Skeletal muscle tissue (tissue), 4 donors: ENCODE measurements around the gene LBP. TPM values are rescaled to one million over a fixed set of nuclear protein-coding genes. Genes with fewer than 3 reads are reported as not detected.

Experiments used
- H3K27ac ChIP-seq: one replicate; pipeline ENCODE4 v1.7.0; 2013; ENCODE audit warnings: mild to moderate bottlenecking, low read depth, low read length, inconsistent platforms
- H3K27me3 ChIP-seq, 3 donors: one replicate each; pipeline ENCODE4 v1.7.0; 2013; ENCODE audit warnings: low read length in 3 of 3; ENCODE audit not compliant: control insufficient read depth in 3 of 3, insufficient read depth in 3 of 3
- H3K36me3 ChIP-seq, 3 donors: one replicate each; pipeline ENCODE4 v1.7.0; 2013; ENCODE audit warnings: low read length in 3 of 3; ENCODE audit not compliant: control insufficient read depth in 3 of 3, insufficient read depth in 3 of 3
- H3K4me1 ChIP-seq, 3 donors: one replicate each; pipeline ENCODE4 v1.7.0; 2013; ENCODE audit warnings: low read length in 3 of 3, mild to moderate bottlenecking in 3 of 3; ENCODE audit not compliant: control insufficient read depth in 3 of 3, insufficient read depth in 3 of 3
- H3K4me3 ChIP-seq, 3 donors: one replicate each; pipeline ENCODE4 v1.7.0; 2013; ENCODE audit warnings: low read length in 3 of 3
- H3K9ac ChIP-seq, 3 donors: one replicate each; pipeline ENCODE4 v1.7.0; 2013; ENCODE audit warnings: low read length in 3 of 3, mild to moderate bottlenecking in 3 of 3, moderate library complexity in 2 of 3, low read depth in 1 of 3
- H3K9me3 ChIP-seq, 3 donors: one replicate each; pipeline ENCODE4 v1.7.0; 2013; ENCODE audit warnings: low read length in 3 of 3; ENCODE audit not compliant: control insufficient read depth in 3 of 3
- total RNA-seq: library from RNA; depleted of rRNA; stranded (reverse); fragments of >200 nt; gene quantifications from one replicate; pipeline ENCODE4 v1.2.3, GENCODE V29; 2014
- donor health status: Osteomylitis.

The LBP gene
- total RNA-seq, 1 donor from 2014 or later = 0.52 TPM

DNA sequence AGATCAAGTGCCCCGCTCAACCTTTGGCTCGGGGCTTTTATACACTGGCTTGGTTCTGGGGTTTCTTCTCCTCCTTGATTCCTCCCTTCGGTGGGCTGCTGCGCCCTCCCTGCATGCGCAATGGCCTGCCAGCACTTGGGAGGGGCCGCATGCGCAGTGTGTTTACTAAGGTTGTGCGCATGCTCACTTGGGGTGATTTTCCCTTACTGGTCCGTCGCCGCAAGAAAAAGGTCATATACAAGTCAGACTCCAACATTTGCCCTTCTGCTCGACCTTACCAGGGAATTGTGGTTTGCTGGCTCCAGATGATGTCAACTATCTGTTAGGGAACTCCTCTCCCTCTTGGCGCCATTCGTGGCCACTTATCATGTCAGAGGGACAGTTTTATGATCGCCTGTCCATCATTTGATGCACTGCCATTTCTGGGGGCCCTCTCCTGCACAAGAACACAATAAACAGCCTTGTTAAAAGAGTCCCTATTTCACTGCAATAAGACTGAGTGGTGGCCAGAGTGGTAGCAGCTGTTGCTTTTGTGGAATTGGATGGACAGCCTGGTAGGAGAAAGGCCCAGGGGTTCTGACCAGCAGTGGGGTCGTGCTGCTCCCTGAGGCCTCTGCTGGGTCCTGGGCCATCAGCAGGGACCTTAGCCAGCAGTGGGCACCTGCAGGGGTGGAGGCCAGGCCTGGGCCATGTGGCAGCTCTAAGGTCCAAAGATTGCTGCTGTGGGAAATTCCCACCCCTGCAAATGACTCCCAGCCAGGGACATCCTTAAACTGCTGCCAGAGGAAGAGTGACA, 2.8 kb upstream of the LBP start:
- no peaks in the 10 kb centered on the region for H3K9me3 ChIP-seq
- no peaks in the 10 kb centered on the region for H3K27me3 ChIP-seq
- no peaks in the 10 kb centered on the region for H3K36me3 ChIP-seq
- H3K27ac ChIP-seq = peak overlapping the region; percentile 85
- H3K9ac ChIP-seq = no peak overlapping the region
- H3K4me3 ChIP-seq = peak overlapping the region in 1 of 3 donors; percentile 40
- peaks cover 27 to 38% (median 31%) of the 10 kb centered on the region in 3 donors for H3K4me1 ChIP-seq

DNA sequence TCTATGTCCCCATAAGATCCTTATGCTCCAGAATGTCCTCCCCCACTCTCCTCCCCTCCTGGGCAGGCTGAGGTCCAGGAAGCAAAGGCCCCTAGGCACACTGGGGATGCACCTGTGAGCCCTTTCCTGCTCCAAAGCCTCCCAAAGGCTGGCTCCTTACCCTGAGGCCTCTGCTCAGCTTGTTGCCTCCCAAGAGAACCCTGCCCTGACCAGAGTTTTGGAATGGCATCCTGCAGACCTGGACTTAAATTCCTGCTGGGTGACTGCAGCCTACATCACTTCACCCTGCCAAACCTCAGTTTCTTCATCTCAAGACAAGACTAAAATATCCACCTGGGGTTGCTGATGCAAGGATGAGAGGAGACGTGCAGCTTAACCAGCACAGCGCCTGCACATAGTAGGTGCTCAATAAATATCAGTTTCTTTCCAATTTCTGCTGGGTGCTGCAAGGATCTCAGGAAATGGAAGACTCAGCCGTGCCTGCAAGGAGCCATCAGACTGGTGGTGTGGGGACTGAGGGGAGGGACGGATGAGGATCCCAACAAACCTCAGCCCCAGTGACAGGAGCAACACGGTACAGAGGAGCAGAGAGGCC, 2.1 kb upstream of the LBP start:
- Histone ChIP-seq H3K27me3 (no peaks in the 10 kb centered on the region), H3K4me3 (no peak overlapping the region), H3K9me3 (no peaks in the 10 kb centered on the region), H3K27ac (peak overlapping the region; percentile 85), H3K4me1 (peaks cover 27 to 38% (median 34%) of the 10 kb centered on the region in 3 donors), H3K9ac (no peak overlapping the region), H3K36me3 (no peaks in the 10 kb centered on the region)

DNA sequence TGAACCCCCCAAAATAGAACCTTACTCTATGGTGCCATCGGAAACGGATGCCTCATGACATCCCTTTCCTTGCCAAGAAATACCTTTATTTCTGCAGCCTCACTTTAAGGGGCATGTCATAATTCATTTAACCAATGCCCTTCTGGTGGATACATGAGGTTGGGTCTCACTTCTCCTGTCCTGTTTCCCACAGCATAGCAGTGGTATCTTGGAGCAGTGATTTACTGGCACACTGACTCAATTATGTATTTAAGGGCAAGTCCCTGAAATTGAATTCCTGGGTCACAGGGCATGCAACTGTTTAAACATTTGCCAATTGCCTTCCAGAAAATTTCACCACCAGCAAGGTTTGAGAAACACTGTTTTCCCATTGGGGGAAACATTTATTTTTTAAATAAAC, 639 bp upstream of the LBP start:
- H3K9me3 ChIP-seq = no peaks in the 10 kb centered on the region
- peak overlapping the region; percentile 85 for H3K27ac ChIP-seq
- no peaks in the 10 kb centered on the region for H3K36me3 ChIP-seq
- peak overlapping the region in 1 of 3 donors; percentile 79 for H3K9ac ChIP-seq
- no peak overlapping the region for H3K4me3 ChIP-seq
- H3K4me1 ChIP-seq = peaks cover 30 to 41% (median 40%) of the 10 kb centered on the region in 3 donors
- no peaks in the 10 kb centered on the region for H3K27me3 ChIP-seq

DNA sequence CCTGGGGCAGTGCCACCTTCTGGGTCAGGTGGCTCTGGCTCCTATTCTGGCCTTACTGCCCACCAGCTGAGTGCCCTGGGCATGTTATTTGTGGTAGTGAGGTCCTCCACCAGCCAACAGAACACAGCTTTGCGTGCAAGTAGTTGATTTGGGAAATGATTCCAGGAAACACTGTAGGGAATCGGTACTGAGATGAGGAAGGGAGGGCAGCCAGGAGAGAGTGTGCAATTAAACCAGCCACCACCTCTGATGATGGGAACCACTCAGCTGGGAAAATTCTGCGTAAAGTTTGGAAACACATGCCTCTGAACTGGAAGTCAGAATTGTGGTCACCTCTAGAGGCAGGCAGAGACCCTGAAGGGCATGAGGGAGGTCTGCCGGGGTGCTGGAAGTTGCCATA, 459 bp downstream of the LBP start:
- Histone ChIP-seq H3K4me1 (peaks cover 33 to 48% (median 47%) of the 10 kb centered on the region in 3 donors), H3K36me3 (no peaks in the 10 kb centered on the region), H3K27me3 (no peaks in the 10 kb centered on the region), H3K4me3 (peak overlapping the region in 2 of 3 donors; percentile 59 to 70), H3K27ac (peak overlapping the region; percentile 85), H3K9me3 (no peaks in the 10 kb centered on the region), H3K9ac (peak overlapping the region in 1 of 3 donors; percentile 79)

DNA sequence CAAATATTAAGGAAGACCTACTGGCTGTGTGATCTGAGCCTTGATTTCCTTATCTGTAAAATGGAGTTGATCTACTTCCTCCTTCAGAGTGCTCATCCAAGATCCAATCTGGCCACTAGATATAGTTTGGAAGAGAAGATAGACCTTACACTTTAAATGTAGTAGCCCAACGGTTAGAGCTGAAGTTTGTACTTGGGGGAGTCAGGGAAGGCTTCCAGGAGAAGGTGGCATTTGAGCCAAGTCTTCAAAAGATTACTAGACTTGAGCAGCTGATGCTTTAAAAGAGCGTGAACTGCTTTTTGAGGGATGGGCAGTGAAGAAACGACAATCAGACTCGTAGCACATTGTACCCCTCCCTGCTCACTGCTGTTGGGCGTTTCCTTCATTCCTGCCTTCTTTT, 3.6 kb downstream of the LBP start:
- peaks cover 0 to 3% (median 0%) of the 10 kb centered on the region in 3 donors for H3K36me3 ChIP-seq
- H3K9me3 ChIP-seq = no peaks in the 10 kb centered on the region
- H3K27ac ChIP-seq = no peak overlapping the region
- H3K4me3 ChIP-seq = no peak overlapping the region
- H3K9ac ChIP-seq = no peak overlapping the region
- H3K4me1 ChIP-seq = peaks cover 21 to 30% (median 30%) of the 10 kb centered on the region in 3 donors
- H3K27me3 ChIP-seq = no peaks in the 10 kb centered on the region

DNA sequence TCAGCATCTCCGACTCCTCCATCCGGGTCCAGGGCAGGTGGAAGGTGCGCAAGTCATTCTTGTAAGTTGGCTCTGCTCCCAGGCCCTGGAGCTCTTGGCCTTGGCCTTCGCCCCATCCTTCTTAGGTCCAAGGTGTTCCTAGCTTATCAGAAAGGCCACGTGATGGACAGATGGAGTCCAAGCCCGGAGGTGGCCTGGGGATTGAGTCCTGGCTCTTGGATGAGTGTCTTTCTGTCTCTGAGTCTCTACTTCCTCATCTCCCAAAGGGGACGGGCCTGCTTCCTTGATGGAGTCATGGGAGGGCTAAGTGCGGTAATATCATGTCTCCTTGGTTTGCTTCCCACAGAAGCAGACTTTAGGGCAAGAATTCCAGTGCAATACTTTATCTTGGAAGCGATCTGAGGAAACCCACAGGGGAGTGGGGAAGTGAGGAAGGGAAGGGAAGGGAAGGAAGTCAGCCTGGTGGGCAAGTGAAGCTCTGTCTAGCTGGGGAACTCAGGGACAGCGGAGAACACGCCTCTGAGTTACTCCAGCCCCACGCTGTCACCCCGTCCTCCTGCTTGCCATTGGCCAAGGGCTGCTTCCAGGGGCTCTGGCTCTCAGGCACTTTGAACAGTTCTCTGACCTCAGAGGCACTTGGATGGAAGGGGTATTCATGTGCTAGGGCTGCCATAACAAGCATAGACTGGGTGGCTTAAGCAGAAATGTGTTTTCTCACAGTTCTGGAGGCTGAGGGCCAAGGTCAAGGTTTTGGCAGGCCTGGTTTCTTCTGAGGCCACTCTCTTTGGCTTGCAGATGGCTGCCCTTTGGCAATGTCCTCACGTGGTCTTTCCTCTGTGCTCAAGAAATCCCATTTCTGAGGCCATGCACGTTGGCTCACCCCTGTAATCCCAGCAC, 4.8 kb downstream of the LBP start:
- Histone ChIP-seq H3K4me3 (no peak overlapping the region), H3K36me3 (peaks cover 0 to 3% (median 0%) of the 10 kb centered on the region in 3 donors), H3K27ac (peak overlapping the region; percentile 16), H3K9ac (no peak overlapping the region), H3K4me1 (peaks cover 10 to 25% (median 24%) of the 10 kb centered on the region in 3 donors), H3K9me3 (no peaks in the 10 kb centered on the region), H3K27me3 (no peaks in the 10 kb centered on the region)

DNA sequence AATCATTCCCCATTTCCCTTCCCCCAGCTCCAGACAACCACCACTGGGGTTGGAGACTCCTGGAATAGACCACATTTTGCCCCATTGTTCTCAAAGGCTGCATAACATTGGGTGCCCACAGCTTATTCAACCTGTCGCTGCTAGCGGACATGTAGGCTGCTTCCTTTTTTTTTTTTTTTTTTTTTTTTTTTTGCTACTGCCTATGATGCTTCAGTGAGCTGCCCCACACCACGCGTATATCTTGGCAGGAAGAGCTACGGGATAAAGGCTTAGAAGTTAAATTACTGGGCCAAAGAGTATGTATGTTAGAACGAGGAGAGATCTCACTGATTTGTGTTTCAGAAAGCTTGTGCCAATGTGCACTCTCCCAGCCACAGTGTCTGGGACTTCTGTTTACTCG, 7.0 kb downstream of the LBP start:
- Histone ChIP-seq H3K36me3 (peaks cover 0 to 6% (median 0%) of the 10 kb centered on the region in 3 donors), H3K27ac (no peak overlapping the region), H3K4me3 (no peak overlapping the region), H3K4me1 (peaks cover 6 to 17% (median 14%) of the 10 kb centered on the region in 3 donors), H3K9me3 (no peaks in the 10 kb centered on the region), H3K27me3 (no peaks in the 10 kb centered on the region), H3K9ac (no peak overlapping the region)

DNA sequence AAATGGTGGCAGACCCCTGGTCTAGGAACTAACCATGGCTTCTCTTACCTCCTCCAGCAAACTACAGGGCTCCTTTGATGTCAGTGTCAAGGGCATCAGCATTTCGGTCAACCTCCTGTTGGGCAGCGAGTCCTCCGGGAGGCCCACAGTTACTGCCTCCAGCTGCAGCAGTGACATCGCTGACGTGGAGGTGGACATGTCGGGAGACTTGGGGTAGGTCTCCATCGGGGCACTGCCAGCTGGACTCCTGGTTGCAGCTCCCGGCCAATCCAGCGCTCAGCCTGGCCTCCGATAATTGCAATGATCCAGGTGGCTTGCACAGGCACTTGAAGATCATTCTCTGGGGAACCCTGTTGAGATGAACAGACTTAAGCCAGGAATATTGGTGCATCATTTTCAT, 7.9 kb downstream of the LBP start:
- Histone ChIP-seq H3K9ac (no peak overlapping the region), H3K4me1 (peaks cover 6 to 14% (median 14%) of the 10 kb centered on the region in 3 donors), H3K27ac (no peak overlapping the region), H3K36me3 (peaks cover 0 to 6% (median 0%) of the 10 kb centered on the region in 3 donors), H3K27me3 (no peaks in the 10 kb centered on the region), H3K9me3 (no peaks in the 10 kb centered on the region), H3K4me3 (no peak overlapping the region)

DNA sequence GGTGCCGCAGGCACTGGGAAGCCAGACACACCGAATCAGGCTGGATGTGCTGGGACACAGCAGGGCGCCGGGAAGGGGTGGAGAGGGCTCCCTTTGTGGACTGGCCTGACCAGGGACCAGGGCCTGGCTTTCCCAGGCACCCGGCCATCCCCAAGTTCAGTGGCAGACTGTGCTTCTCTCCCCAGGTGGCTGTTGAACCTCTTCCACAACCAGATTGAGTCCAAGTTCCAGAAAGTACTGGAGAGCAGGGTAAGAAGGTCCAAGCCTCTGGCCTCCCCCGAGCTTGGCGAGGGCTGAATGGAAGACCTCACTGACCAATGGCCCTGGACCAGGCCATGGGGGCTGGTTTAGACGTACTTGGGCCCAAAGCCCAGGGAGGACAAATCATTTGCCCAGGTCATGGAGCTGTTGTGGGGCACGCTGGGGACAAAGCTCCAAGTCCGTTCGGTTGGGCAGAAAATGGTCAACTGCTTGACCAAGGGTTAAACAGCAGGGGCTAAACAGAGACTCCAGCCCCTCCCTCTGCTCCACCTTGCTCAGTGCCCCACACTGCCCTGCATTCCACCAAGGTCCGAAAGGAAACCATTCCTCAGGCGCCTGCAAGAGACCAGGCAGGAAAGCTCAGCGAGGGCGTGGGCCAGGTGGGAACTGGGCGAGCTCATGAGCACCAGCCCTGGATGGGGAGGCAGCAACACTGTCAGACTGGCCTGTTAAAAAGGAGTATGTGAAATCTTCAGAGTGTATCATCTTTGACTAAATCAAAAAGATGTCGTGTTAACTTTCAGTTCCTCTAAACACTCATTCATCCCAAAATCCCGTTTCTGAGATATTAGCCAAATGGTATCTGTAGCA, 9.1 kb downstream of the LBP start:
- Histone ChIP-seq H3K9me3 (no peaks in the 10 kb centered on the region), H3K9ac (no peak overlapping the region), H3K27ac (no peak overlapping the region), H3K4me3 (no peak overlapping the region), H3K27me3 (no peaks in the 10 kb centered on the region), H3K4me1 (peaks cover 5 to 14% (median 9%) of the 10 kb centered on the region in 3 donors), H3K36me3 (peaks cover 0 to 6% (median 0%) of the 10 kb centered on the region in 3 donors)
